IPS-18c (cell line): ENCODE results near the gene ZPLD1.

Experiments used
- H3K4me3 ChIP-seq: 2 replicates; pipeline ENCODE4 v1.7.0; 2013; ENCODE audit warnings: low read depth, mild to moderate bottlenecking, low read length, moderate library complexity; ENCODE audit not compliant: insufficient read depth
- H3K9me3 ChIP-seq: one replicate; pipeline ENCODE4 v1.6.1; 2013; ENCODE audit warnings: mild to moderate bottlenecking, low read length, moderate library complexity; ENCODE audit not compliant: control insufficient read depth, insufficient read depth

The ZPLD1 gene

GRCh38 chr3:102451543-102451942 is 16.7 kb downstream of the ZPLD1 start:
- no peak overlapping the region for H3K4me3 ChIP-seq
- no peaks in the 10 kb centered on the region for H3K9me3 ChIP-seq

GRCh38 chr3:102454181-102454580 is 19.4 kb downstream of the ZPLD1 start:
- no peaks in the 10 kb centered on the region for H3K9me3 ChIP-seq
- no peak overlapping the region for H3K4me3 ChIP-seq

GRCh38 chr3:102457644-102458043 is 22.8 kb downstream of the ZPLD1 start:
- H3K9me3 ChIP-seq, result no peaks in the 10 kb centered on the region
- H3K4me3 ChIP-seq, result no peak overlapping the region

- H3K9me3 ChIP-seq, result no peaks in the 10 kb centered on the region
These were observed 25.8 kb downstream of the ZPLD1 start for GRCh38 chr3:102460579-102460978.

GRCh38 chr3:102464261-102464660 is 29.4 kb downstream of the ZPLD1 start:
- no peak overlapping the region for H3K4me3 ChIP-seq

More at GRCh38 chr3:102460579-102460978, 25.8 kb downstream of the ZPLD1 start:
- no peak overlapping the region for H3K4me3 ChIP-seq

GRCh38 chr3:102466001-102466400 is 31.2 kb downstream of the ZPLD1 start:
- Histone ChIP-seq H3K9me3 (no peaks in the 10 kb centered on the region), H3K4me3 (no peak overlapping the region)

More at GRCh38 chr3:102464261-102464660, 29.4 kb downstream of the ZPLD1 start:
- H3K9me3 ChIP-seq, result no peaks in the 10 kb centered on the region

- Histone ChIP-seq H3K9me3 (no peaks in the 10 kb centered on the region), H3K4me3 (no peak overlapping the region)
These were observed 35.3 kb downstream of the ZPLD1 start for GRCh38 chr3:102470066-102470465.

- Histone ChIP-seq H3K4me3 (no peak overlapping the region), H3K9me3 (no peaks in the 10 kb centered on the region)
These were observed 36.2 kb downstream of the ZPLD1 start for GRCh38 chr3:102471001-102471400.

- Histone ChIP-seq H3K9me3 (no peaks in the 10 kb centered on the region), H3K4me3 (no peak overlapping the region)
These were observed 36.7 kb downstream of the ZPLD1 start for GRCh38 chr3:102471491-102471890.

- Histone ChIP-seq H3K9me3 (no peaks in the 10 kb centered on the region), H3K4me3 (no peak overlapping the region)
These were observed 38.8 kb downstream of the ZPLD1 start for GRCh38 chr3:102473648-102474047.

- no peaks in the 10 kb centered on the region for H3K9me3 ChIP-seq
These were observed 39.4 kb downstream of the ZPLD1 start for GRCh38 chr3:102474207-102474606.

GRCh38 chr3:102476198-102476597 is 41.4 kb downstream of the ZPLD1 start:
- Histone ChIP-seq H3K4me3 (no peak overlapping the region), H3K9me3 (no peaks in the 10 kb centered on the region)

More at GRCh38 chr3:102474207-102474606, 39.4 kb downstream of the ZPLD1 start:
- H3K4me3 ChIP-seq, result no peak overlapping the region

GRCh38 chr3:102478160-102478559 is 43.3 kb downstream of the ZPLD1 start:
- Histone ChIP-seq H3K4me3 (no peak overlapping the region), H3K9me3 (no peaks in the 10 kb centered on the region)

GRCh38 chr3:102480139-102480538 is 45.3 kb downstream of the ZPLD1 start:
- H3K4me3 ChIP-seq, result no peak overlapping the region
- H3K9me3 ChIP-seq, result no peaks in the 10 kb centered on the region

GRCh38 chr3:102481050-102481449 is 46.2 kb downstream of the ZPLD1 start:
- no peak overlapping the region for H3K4me3 ChIP-seq

GRCh38 chr3:102483556-102483955 is 48.7 kb downstream of the ZPLD1 start:
- H3K4me3 ChIP-seq, result no peak overlapping the region

More at GRCh38 chr3:102481050-102481449, 46.2 kb downstream of the ZPLD1 start:
- H3K9me3 ChIP-seq, result no peaks in the 10 kb centered on the region

GRCh38 chr3:102484363-102484762 is 49.5 kb downstream of the ZPLD1 start:
- Histone ChIP-seq H3K4me3 (no peak overlapping the region), H3K9me3 (peaks cover 8% of the 10 kb centered on the region)

More at GRCh38 chr3:102483556-102483955, 48.7 kb downstream of the ZPLD1 start:
- peaks cover 8% of the 10 kb centered on the region for H3K9me3 ChIP-seq

- H3K9me3 ChIP-seq, result peaks cover 8% of the 10 kb centered on the region
- no peak overlapping the region for H3K4me3 ChIP-seq
These were observed 50.9 kb downstream of the ZPLD1 start for GRCh38 chr3:102485701-102486100.

GRCh38 chr3:102488331-102488730 is 53.5 kb downstream of the ZPLD1 start:
- H3K9me3 ChIP-seq, result peaks cover 8% of the 10 kb centered on the region
- H3K4me3 ChIP-seq, result no peak overlapping the region
